ENCODE data around the gene MTF2. TPM values are rescaled to one million over a fixed set of nuclear protein-coding genes. Genes with fewer than 3 reads are reported as not detected.
A peak's percentile ranks its signal among the peaks of the same experiment; 100 is the strongest.

The MTF2 gene
- total and polyA plus RNA-seq, 2 experiments from 2014 or later: 82.1 to 133 TPM

DNA sequence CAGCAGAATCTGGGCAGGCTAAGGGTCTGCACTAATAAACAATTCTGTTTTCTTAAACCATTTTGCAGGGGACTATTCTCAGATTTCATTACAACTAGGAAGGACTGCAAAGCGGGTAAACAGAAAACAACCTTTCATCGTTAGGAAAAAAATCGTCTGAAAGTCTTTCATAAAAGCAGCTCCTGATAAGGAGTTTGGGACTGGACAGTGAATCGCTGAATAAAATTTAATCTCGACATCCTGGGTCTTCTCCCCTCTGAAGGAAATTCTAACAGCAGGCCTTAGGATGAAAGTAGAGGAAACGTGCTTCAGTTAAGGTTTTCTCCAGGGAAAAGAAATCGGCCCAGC is 471 bp upstream of the MTF2 start:
- DNase-seq (ENCODE audit: low spot score): no peak
- ATAC-seq: no peak
- peaks cover 7% of the 10 kb centered on the region for H3K9me3 Mint-ChIP-seq

DNA sequence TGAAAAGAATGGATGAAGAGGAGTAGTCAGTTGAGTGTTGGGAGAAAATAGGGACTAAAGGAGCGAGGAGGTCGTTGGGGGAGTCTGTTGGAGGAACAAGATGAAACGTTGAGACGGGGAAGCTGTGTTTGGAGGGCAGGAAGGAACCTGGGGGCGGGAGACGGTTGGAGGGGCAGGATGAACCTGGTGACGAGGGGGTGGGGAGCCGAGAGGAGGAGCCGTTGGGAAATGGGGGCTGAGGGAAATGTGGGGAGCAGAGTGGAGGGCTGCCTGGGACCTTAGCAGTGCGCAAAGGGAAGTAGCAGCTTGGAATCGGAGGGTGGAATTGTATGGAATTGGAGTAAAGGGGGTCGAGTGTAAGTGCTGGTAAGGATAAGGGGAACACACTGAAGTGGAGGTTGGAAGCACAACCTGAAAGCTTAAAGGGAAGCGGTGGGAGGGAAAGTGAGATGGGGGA is 630 bp downstream of the MTF2 start:
- peaks cover 17% of the 10 kb centered on the region for H3K9me3 Mint-ChIP-seq
- H2AFZ ChIP-seq: no peak overlapping the region
- peak overlapping the region; percentile 96 for H3K27ac Mint-ChIP-seq
- H3K79me2 ChIP-seq (replicated peaks; ENCODE audit: insufficient read depth): peaks cover 56% of the 10 kb centered on the region
- H3K27me3 Mint-ChIP-seq (ENCODE audit: insufficient read depth, low read depth, poor library complexity): peaks cover 3% of the 10 kb centered on the region
- H3K9me2 ChIP-seq (ENCODE audit: insufficient read depth): 0 out of 2 replicates have a peak, but pooled peaks cover 4% of the 10 kb centered on the region
- H3K4me2 ChIP-seq: peak overlapping the region; percentile 88
- no peaks in the 10 kb centered on the region; the same call in 1 of the 2 replicates for H3K4me1 ChIP-seq (ENCODE audit: insufficient read depth)
- peak overlapping the region; percentile 86 for H3K4me3 ChIP-seq
- H3K36me3 Mint-ChIP-seq (ENCODE audit: low read depth): peaks cover 42% of the 10 kb centered on the region
- DNase-seq (ENCODE audit: low spot score): peak; percentile 78
- peak overlapping the region; percentile 100 for H3K27ac ChIP-seq (ENCODE audit: low read depth)
- peaks cover 5% of the 10 kb centered on the region; the same call in 2 of the 3 replicates for H3K4me1 Mint-ChIP-seq
- peaks cover 37% of the 10 kb centered on the region for H4K20me1 ChIP-seq (replicated peaks; ENCODE audit: insufficient read depth)
- H3F3A ChIP-seq (replicated peaks; ENCODE audit: low read depth): no peaks in the 10 kb centered on the region
- peaks cover 9% of the 10 kb centered on the region; the same call in 1 of the 2 replicates for H3K36me3 ChIP-seq (ENCODE audit: insufficient read depth)
- H3K27me3 ChIP-seq (ENCODE audit: insufficient read depth): no peaks in the 10 kb centered on the region
- peak overlapping the region; percentile 95 for H3K4me3 Mint-ChIP-seq
- peak; percentile 71 for ATAC-seq
- TF ChIP-seq CREB1 (CRISPR knock-in tag; IDR thresholded peaks at IDR 0.05; ENCODE audit: low read depth) (no peak), EZH2 (IDR thresholded peaks at IDR 0.05; ENCODE audit: low read depth, unreplicated experiment) (no peak), ZNF331 (CRISPR knock-in tag; IDR thresholded peaks at IDR 0.05; ENCODE audit: low read depth) (no peak), NANOG (IDR thresholded peaks at IDR 0.05; ENCODE audit: borderline replicate concordance) (no peak)
- TF ChIP-seq, protein P1, sequence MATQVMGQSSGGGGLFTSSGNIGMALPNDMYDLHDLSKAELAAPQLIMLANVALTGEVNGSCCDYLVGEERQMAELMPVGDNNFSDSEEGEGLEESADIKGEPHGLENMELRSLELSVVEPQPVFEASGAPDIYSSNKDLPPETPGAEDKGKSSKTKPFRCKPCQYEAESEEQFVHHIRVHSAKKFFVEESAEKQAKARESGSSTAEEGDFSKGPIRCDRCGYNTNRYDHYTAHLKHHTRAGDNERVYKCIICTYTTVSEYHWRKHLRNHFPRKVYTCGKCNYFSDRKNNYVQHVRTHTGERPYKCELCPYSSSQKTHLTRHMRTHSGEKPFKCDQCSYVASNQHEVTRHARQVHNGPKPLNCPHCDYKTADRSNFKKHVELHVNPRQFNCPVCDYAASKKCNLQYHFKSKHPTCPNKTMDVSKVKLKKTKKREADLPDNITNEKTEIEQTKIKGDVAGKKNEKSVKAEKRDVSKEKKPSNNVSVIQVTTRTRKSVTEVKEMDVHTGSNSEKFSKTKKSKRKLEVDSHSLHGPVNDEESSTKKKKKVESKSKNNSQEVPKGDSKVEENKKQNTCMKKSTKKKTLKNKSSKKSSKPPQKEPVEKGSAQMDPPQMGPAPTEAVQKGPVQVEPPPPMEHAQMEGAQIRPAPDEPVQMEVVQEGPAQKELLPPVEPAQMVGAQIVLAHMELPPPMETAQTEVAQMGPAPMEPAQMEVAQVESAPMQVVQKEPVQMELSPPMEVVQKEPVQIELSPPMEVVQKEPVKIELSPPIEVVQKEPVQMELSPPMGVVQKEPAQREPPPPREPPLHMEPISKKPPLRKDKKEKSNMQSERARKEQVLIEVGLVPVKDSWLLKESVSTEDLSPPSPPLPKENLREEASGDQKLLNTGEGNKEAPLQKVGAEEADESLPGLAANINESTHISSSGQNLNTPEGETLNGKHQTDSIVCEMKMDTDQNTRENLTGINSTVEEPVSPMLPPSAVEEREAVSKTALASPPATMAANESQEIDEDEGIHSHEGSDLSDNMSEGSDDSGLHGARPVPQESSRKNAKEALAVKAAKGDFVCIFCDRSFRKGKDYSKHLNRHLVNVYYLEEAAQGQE (IDR thresholded peaks at IDR 0.05; ENCODE audit: unreplicated experiment): no peak
- TF ChIP-seq, protein P2, sequence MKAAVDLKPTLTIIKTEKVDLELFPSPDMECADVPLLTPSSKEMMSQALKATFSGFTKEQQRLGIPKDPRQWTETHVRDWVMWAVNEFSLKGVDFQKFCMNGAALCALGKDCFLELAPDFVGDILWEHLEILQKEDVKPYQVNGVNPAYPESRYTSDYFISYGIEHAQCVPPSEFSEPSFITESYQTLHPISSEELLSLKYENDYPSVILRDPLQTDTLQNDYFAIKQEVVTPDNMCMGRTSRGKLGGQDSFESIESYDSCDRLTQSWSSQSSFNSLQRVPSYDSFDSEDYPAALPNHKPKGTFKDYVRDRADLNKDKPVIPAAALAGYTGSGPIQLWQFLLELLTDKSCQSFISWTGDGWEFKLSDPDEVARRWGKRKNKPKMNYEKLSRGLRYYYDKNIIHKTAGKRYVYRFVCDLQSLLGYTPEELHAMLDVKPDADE (IDR thresholded peaks at IDR 0.05): no peak

More for the DNA sequence above, 471 bp upstream of the MTF2 start:
- Mint-ChIP-seq H3K27ac (peak overlapping the region; percentile 96), H3K36me3 (ENCODE audit: low read depth) (peaks cover 31% of the 10 kb centered on the region), H3K4me3 (peak overlapping the region; percentile 95), H3K27me3 (ENCODE audit: insufficient read depth, low read depth, poor library complexity) (peaks cover 3% of the 10 kb centered on the region), H3K4me1 (peaks cover 5% of the 10 kb centered on the region; the same call in 2 of the 3 replicates)
- H2AFZ ChIP-seq: peak overlapping the region; percentile 83
- 0 out of 2 replicates have a peak, but pooled peaks cover 2% of the 10 kb centered on the region for H3K9me2 ChIP-seq (ENCODE audit: insufficient read depth)
- H4K20me1 ChIP-seq (replicated peaks; ENCODE audit: insufficient read depth): peaks cover 28% of the 10 kb centered on the region
- TF ChIP-seq CREB1 (CRISPR knock-in tag; IDR thresholded peaks at IDR 0.05; ENCODE audit: low read depth) (no peak), STAT1 (IDR thresholded peaks at IDR 0.05; ENCODE audit: unreplicated experiment) (no peak), POLR2AphosphoS5 (IDR thresholded peaks at IDR 0.05; ENCODE audit: low read depth) (no peak), EZH2phosphoT487 (IDR thresholded peaks at IDR 0.05; ENCODE audit: unreplicated experiment) (no peak), EZH2 (IDR thresholded peaks at IDR 0.05; ENCODE audit: low read depth, unreplicated experiment) (no peak), JUNB (IDR thresholded peaks at IDR 0.05; ENCODE audit: unreplicated experiment) (no peak), NANOG (IDR thresholded peaks at IDR 0.05; ENCODE audit: borderline replicate concordance) (no peak), ZNF114 (CRISPR knock-in tag; IDR thresholded peaks at IDR 0.05) (no peak)
- TF ChIP-seq, protein P2 (IDR thresholded peaks at IDR 0.05): no peak
- H3K27me3 ChIP-seq (ENCODE audit: insufficient read depth): no peaks in the 10 kb centered on the region
- H3K4me1 ChIP-seq (ENCODE audit: insufficient read depth): no peaks in the 10 kb centered on the region; the same call in 1 of the 2 replicates
- peak overlapping the region; percentile 86 for H3K4me3 ChIP-seq
- peaks cover 6% of the 10 kb centered on the region; the same call in 1 of the 2 replicates for H3K36me3 ChIP-seq (ENCODE audit: insufficient read depth)
- H3F3A ChIP-seq (replicated peaks; ENCODE audit: low read depth): no peaks in the 10 kb centered on the region
- H3K79me2 ChIP-seq (replicated peaks; ENCODE audit: insufficient read depth): peaks cover 45% of the 10 kb centered on the region
- peak overlapping the region; percentile 88 for H3K4me2 ChIP-seq
- peak overlapping the region; percentile 94 for H3K27ac ChIP-seq (ENCODE audit: low read depth)
